HG03139 (cell line): ENCODE data around the gene ZNFX1.

Source experiments
- ATAC-seq: cut with Tn5 transposase; IDR thresholded peaks from one replicate; pipeline ENCODE4 v1.9.1; 2021; ENCODE audit not compliant: unreplicated experiment

The ZNFX1 gene

DNA sequence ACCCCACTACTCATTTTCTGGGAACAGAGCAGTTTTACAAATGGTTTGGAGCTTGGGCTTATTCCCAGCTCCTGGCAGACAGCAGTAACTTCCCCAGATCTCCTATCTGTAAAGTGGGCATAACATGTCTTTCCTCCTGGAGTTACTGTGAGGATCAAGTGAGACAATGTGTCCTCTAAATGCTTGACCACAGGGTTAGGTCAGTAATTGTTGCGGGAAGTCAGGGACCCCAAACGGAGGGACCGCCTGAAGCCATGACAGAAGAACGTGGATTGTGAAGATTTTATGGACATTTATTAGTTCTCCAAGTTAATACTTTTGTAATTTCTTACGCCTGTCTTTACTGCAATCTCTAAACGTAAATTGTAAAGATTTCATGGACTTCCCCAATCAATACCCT is 15.3 kb upstream of the ZNFX1 start:
- ATAC-seq: no peak

DNA sequence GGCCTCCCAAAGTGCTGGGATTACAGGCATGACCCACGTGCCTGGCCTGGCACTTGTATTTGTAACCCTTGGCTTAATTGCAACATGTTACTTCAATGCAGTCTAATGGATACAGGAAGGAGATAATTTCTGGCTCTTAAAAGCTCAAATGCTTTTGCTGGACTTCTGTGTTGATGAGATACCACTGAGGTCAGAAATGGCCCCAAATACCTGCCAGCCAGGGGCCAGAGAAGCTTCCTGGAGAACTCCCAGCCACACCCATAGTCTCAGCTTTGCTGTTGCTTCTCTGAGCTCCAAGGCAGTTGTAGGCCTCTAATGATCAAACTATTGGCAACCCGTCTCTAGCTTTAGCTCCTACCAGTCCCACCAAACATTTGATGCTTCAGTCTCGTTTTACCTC is 14.2 kb upstream of the ZNFX1 start:
- no peak for ATAC-seq

DNA sequence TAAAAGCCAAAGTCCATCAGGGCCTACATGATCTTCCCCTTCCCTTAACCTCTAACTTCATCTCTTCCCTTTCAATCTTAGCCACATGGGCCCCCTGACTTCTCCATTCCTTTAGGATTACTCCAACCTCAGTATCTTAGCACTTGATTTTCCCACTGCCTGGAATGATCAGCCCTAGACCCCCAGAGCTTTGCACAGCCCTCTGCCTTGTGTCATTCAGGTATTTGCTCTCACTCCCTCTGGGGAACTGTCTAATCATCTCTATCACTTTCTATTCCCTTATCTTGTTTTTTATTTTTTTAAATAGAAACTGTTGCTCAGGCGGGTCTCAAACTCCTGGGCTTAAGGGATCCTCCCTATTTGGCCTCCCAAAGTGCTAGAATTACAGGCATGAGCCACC is 13.3 kb upstream of the ZNFX1 start:
- ATAC-seq: no peak

DNA sequence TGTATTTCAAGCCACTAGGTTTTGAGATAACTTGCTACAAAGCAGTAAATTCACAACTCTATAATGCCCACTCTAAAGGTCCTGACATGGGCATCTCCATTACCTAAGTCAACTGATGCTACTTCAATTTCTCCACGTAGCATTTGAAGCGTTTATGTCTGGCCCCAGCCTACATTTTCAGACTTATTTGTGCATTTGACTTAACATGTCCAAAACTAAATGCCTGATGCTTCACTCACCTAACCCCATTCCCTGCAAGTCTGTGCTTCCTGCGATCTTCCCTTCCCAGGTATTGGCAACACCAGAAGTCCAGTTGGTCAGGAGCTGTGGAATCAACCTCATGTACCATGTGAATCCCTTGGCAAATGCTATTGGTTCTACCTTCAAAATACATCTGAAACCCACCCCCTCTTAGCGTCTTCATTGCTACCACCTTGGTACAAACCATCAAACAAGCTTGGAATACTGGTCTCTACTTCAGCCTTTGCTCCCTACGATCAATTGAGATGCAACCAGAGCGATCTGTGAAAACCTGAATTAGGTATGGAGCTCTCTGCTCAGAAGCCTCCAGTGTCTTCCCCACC is 12.8 kb upstream of the ZNFX1 start:
- no peak for ATAC-seq

DNA sequence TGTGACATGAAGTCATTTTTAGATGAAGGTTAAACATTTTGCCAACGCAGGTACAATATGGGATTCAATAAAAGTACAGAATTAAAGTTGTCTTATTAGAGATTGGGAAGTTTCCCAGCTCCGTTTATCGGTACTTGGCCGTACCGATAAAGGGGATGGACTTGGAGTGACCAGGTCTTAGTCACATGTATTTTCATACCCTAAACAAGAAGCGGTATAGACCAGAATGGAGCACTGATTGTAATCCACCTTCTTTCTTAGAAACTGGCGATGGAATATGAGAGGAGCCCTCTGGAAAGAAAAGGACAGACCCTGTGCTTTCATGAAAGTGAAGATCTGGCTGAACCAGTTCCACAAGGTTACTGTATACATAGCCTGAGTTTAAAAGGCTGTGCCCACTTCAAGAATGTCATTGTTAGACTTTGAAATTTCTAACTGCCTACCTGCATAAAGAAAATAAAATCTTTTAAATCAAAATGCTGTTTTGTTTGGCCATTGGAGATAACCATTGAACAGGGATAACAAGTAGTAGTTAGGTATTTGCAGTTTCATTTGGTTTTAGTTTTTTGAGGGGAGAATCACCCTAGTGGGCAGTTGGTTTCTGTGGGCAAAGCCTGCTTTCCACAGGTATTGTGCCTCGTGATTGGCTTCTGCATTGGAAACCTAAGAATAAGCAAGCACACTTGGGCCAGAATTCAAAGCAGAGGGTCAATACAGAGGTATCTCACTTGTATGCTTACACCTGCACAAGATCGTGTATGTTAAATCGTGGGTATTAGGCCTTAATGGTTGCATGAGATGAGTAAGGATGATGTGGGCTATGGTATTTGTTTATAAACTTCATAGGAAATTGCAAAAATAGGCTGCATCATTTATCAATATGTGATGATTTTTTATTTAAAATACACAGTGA is 11.2 kb upstream of the ZNFX1 start:
- ATAC-seq: no peak

DNA sequence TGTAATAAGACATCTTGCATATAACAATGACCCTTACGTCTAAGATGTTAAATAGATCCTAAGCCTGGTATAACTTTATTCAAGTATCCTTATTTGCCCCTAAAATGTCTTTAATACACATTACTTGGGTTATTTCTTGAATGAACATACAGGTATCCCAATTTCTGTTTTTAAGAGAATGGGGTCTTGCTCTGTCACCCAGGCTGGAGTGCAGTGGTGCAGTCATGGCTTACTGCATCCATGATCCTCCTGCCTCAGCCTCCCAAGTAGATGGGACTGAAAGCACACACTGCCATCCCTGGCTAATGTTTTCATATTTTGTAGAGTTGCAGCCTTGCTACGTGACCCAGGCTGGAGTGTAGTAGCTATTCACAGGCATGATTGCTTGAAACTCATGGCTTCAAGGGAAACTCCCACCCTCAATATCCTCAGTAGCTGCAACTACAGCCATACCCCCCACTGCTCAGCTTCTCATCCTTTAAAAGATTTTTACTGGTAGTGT is 10.4 kb upstream of the ZNFX1 start:
- ATAC-seq: no peak

DNA sequence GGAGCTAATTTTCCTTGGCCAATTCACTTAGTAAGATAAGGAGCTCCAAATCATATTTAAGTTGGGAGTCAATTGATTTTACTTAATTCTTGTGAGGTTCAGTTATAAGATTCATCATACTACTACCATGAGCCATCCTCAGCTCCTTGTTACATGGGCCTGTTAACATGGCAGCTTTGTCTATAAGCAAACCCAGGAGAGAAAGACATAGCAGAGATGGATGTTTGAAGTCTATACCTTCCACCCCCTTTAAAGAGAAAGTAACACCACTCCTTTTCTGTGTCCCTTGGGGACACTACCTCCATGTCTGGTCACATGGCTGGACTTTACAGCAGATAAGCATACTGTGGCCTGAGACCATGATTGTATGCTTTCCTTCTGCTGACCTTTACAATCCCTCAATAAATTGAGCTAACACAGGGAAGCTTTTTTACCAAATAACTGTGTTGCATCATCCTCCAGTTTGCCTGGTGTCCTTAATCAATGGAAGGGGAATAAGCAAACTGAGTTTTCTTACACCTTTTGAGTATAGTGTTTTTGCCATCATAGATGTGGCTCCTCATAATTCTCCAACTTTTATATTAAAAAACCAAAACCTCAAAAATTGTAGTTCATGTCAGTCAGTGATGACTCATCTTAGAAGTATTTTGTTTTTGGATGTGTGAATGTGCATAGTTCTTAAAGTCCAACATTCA is 9.8 kb upstream of the ZNFX1 start:
- ATAC-seq: no peak

DNA sequence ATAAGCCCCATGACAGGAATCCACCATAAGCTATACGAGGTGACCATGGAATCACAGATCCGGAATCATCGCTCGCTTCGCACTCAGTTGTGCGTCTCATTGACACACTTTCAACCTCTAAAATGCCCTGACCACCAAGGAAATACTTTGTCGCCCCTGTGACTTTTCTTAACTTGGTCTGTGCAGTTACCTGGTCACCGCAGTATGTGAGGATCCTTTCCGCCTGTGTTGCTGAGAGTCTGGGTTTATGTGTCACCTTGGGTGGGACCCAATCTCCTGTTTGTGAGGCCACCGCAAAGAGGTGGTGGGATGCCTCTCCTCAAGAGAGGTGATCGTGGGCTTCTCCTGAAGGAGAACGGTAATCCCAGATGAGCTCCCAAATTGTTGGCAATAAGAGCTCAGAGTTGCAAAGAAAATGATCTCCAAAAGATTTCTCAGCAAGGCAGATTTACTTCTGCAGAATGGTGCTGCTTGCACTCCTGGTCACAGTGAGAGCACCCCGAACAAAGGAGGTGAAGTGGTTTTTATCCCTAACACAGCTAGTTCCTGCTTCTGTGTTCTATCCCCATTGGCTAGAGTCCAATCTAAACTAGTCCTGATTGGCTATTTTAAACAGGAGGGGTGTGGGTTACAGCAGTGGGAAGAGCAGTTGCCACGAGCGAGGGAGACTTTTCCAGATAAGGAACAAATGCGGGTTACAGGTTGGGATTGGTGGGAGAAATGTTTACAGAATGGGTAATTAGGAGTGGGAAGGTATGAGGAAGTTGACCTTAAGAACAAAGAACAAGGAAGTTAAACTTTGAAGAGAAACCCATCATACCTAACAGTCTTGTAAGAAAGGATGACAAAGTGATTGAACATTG is 9.1 kb upstream of the ZNFX1 start:
- ATAC-seq: no peak

DNA sequence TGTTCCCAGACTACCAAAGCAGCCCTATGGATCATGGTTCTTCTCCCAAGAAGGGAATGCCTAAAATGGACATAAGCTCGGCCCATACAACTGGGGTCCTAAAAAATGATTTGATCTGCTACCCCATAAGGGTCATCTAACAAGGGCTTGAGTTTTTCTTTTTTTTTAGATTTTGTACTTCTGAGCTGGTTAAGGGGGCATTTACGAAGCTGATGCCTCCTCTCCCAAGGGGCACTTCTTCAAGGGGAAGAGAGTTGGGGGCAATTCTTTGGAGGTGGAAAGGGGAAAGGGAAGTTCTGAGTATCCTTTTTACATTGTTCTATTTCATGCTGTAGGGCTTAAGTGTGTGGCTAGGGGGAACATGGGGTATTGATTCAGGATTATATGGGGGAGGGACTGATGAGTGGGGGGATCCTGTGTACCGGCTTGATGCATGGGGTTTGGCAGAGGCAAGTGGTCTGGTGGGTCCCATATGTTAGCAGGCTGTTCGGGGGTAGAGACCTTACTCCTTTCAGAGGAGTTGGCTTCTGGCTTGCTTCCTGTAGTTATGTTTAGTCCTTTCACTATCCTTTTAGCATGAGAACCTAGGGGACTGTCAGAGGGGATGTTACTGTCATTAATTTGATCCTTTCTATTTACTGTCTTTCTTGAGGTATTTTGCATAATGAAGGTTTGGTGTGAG is 8.1 kb upstream of the ZNFX1 start:
- ATAC-seq: no peak

DNA sequence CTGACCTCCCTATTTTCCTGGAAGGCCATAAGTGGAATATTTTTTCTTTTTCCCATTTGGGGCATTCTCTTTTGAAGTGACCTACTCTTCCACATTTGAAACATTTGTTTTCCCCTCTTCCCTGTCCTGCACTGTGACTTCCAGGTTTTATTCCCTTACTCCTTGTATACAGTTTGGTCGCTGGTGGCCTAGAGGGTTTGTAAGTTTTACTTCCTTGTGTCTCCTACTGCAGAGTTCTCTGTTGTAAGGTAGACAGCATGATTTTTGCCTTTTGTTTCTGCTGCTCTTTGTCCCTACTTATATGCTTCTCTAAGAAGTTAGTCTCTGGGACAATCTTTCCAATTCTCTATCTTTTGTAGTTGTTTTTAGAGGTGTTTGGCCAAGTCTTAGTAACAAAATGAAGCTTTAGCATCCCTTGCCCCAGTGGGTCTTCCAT is 7.4 kb upstream of the ZNFX1 start:
- ATAC-seq: no peak

DNA sequence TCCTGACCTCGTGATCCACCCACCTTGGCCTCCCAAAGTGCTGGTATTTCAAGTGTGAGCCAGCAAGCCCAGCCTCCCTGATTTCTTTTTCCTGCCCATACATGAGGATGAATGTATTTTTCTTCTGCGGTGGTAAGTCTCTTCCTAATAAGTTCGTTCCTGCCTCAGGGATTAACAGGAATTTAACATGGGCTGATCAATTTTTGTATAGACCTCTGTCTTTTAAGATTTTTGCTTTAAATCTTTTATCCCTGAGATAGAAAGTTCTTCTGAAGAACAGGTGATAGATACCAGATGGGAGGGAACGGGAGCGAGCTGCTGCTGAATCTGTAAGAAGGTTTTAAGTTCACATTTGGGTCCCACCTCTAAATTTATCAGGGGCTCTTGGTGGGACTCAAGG is 7.0 kb upstream of the ZNFX1 start:
- no peak for ATAC-seq

DNA sequence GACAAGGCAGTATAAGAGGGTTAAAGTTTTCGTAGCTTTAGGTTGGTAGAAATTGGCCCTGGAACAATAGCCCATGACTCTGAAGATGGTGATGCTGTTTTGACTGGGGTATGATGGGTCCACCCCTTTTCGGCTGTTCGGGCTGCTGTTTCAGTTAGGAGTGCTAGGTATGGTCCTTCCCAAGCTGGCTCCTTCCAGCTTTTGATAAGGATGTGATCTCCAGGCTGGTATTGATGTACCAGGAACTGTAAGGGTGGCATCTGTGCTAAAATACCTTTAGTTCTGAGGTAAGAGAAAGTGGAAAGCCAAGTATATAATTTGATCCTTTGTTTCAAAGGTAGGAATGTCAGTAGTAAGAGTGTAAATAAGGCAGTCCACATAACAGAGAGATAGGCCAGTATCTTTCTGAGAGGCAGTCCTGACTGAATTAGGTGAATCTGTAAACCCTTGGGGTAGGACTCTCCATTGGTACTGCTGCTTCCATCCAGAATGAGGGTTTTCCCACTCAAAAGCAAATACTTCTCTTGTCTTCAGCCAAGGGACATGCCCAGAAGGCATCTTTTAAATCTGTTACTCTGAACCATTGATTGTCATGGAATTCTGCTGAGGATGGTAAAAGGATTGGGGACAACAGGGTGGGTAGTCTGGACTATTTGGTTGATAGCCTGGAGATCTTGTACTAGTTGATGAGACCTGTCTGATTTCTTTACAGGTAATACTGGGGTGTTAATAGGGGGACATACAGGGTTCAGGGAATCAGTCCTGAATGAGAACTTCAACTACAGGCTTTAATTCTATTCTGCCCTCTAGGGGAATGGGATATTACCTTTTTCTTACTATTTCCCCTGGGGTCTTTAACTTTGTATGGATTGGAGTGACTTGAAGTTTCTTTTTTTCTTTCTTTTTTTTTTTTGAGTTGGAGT is 6.1 kb upstream of the ZNFX1 start:
- no peak for ATAC-seq

DNA sequence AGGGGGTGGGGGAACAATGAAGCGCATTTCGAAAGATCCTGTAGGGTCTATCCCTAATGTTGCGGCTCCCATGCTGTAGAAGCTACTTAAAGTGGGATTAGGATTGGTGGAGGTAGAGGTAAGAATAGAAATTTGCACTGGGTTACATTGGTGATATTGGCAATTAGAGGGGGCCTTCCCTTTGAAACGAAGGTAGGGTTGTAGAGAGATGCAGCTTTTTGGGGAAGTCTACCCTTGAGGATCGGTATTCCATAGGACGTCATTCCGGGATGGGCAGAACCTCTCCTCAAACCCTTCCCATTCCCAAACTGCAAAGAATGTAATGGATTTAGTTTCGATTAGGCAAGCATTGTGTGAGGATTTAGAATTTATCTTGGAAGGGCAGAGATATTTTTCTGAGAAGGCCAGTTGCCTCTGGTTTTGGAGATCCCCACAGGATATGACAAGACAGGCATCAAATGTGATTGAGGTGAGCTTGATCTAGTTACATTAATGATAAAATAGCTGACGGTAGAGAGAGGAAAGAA is 5.4 kb upstream of the ZNFX1 start:
- no peak for ATAC-seq

DNA sequence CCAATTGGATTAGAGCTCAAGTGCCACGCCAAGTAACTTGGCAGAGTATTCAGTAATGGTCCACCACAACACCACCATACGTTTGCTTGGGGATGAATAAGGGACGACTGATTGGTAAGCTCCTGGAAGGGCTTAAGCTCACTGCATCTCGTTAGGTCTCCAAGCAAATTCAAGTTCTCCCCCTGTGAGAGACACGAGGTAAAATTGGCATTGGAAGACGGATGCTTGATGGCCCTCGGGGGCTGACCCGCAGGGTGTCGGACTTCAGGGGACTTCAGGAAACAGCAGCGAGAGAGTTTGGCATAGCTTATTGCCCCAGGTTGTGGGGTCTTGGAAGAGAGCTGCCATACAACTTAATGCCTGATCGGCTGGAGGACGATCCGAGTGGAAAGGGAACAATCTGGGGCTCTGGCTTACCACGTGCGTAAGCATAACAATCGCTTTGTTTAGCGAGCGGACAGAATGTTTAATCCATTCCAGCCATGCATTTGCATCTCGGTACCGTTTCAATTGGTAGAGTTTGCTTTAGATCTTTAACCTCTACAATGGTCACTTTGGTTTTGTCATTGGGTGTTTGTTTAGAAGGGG is 4.8 kb upstream of the ZNFX1 start:
- no peak for ATAC-seq

DNA sequence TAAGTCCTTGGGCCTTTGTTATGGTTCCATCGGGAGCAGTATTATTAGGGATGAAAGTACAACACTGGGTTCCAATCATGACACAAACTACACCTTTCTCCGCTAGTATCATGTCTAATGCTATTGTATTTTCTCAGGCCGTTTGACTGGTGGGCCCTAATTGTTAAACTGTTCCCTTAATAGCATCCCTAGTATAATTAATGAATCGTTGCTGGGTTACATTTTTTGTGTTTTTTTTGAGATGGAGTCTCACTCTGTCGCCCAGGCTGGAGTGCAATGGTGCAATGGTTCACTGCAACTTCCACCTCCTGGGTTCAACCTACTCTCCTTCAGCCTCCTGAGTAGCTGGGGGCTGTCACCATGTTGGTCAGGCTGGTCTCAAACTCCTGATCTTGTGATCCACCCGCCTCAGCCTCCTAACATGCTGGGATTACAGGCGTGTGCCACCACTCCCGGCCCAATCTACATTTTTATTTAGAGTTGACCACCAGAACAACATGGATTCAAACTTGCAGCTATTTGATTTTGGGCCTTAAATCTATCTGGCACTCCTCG is 4.1 kb upstream of the ZNFX1 start:
- no peak for ATAC-seq

DNA sequence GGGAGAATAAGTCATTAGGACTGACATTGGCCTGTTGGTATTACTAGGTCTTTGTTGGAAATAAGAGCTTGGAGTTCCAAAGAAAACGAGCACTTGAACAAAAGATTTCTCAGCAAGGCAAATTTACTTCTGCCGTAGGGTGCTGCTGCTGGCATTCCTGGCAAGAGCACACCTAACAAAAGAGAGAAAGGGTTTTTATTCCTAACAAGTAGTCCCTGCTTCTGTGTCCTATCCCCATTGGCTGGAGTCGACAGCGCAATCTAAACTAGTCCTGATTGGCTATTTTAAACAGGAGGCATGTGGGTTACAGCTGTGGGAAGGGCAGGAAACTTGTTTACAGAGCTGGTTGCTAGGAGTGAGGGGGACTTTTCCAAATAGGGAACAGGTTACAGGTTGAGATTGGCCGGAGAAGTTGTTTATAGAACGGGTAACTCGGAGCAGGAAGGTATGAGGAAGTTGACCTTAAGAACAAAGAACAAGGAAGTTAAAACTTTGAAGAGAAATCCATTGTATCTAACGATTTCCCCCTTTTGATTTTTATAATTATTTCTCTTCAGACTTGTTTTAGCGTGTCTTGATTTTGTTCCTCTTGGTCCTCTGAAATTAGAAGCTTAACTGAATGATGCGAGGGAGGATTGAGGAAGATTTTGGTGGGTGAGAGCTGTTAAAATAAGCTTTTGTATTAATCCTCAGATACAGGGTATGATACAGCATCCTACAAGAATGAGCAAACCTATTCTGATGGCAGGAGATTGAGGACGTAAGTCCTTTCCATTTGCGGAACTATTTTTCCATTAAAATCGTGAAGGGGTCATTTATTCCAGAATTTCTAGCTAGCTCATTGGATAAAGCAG is 3.4 kb upstream of the ZNFX1 start:
- no peak for ATAC-seq

DNA sequence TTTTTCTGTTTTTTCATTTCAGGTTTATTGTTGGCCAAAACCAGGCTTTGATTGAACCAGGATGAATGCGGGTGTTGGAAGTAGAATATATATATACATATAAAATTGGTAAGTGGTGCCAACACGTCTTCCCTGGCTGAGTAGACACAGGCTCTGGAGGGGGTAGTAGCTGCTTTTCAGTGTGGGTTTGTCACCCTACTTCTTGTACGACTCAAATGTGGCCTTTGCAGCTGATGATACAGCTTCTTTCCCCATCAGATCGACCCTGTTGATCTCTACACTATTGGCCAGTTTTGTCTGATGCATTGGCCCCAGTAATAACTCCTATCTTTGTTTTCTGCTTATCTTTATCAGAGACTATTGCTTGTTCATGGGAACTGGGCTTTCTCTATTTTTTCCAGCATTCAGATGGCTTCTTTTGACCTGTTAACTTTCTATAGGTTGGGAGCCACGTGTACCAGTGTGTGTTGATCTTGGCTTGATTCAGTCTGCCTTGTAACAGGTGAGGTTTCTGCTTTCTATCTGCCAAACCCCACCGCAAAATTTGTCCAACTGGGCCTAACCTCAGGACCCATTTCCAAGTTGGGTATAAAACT is 2.7 kb upstream of the ZNFX1 start:
- no peak for ATAC-seq
